Psoas muscle (tissue), 8 donors: ENCODE measurements around the gene TNF. TPM values are rescaled to one million over a fixed set of nuclear protein-coding genes. Genes with fewer than 3 reads are reported as not detected.

Experiments
- ATAC-seq, 4 donors: fragments of 200-7000 bp; cut with Tn5 transposase; one replicate each; pipeline ENCODE4 v1.9.1; 2020; ENCODE audit warnings: moderate library complexity in 3 of 4, mild to moderate bottlenecking in 2 of 4
- DNase-seq, 2 donors: peaks; one replicate each; pipeline ENCODE4 v3.0.0-alpha.2; 2020
- H3K27ac ChIP-seq: fragments of 200-600 bp; one replicate; pipeline ENCODE4 v1.8.0; 2022
- H3K27me3 ChIP-seq, 3 donors: fragments of 200-600 bp in 1 of 3; one replicate each; pipeline versions ENCODE4 v1.6.1 to v1.8.0; 2013 to 2022; ENCODE audit warnings: low read length in 2 of 3, mild to moderate bottlenecking in 2 of 3, moderate library complexity in 1 of 3; ENCODE audit not compliant: insufficient read depth in 3 of 3
- H3K36me3 ChIP-seq, 2 donors: fragments of 200-600 bp in 1 of 2; one replicate each; pipeline versions ENCODE4 v1.6.1 to v1.8.0; 2013 to 2022; ENCODE audit warnings: low read depth in 1 of 2, mild to moderate bottlenecking in 1 of 2, moderate library complexity in 1 of 2; ENCODE audit not compliant: insufficient read depth in 1 of 2
- H3K4me1 ChIP-seq: fragments of 200-600 bp; one replicate; pipeline ENCODE4 v1.8.0; 2022
- H3K4me3 ChIP-seq: fragments of 200-600 bp; one replicate; pipeline ENCODE4 v1.8.0; 2022; ENCODE audit warnings: mild to moderate bottlenecking
- H3K9me3 ChIP-seq: fragments of 200-600 bp; one replicate; pipeline ENCODE4 v1.8.0; 2022
- CTCF ChIP-seq: fragments of 200-600 bp; IDR thresholded peaks from one replicate; pipeline ENCODE4 v1.8.0; 2022; ENCODE audit warnings: antibody characterized with exemption
- WGBS, 3 donors: extraction: QIAGEN DNeasy Blood & Tissue Kit; methylation state at CpG; one replicate each; pipeline versions ENCODE4 v1.1.6 to v1.1.7; 2013; 5-methylcytosine and 5-hydroxymethylcytosine counted together
- intact Hi-C, 2 donors: fragments of 100-400 bp; cut with DNase I; formaldehyde crosslinking; loops; one replicate each; pipeline versions ENCODE4 v1.11.0 to v1.14.2; 2022
- polyA plus RNA-seq, 3 donors: library from polyadenylated mRNA; stranded (reverse); fragments of 200-250 nt; gene quantifications; one replicate each; pipeline ENCODE4 v1.2.3, GENCODE V29; 2013
- total RNA-seq, 4 donors: library from RNA; stranded (reverse); fragmentation: NEBNext Ultra II Directional in 2 of 4; extraction: Animal tissue kit (Norgen Biotek cat#: 25700) in 2 of 4; gene quantifications; one replicate each; pipeline versions ENCODE4 v1.2.1 to v1.2.4, GENCODE V29; 2021 to 2023
- donor health status: healthy with polysubstance abuse.
- donor health status: DM: no; HTN: no; CAD: no; lungs with moderate emphysema.
- donor health status: Bipolar disorder and iron deficiency.
- donor health status: healthy.
- donor health status: DM: yes; HTN: yes; CAD: no.
- donor health status: DM: no; HTN: no; CAD: no.
- donor health status: DM: no; HTN: no; CAD: no.
- donor health status: DM: yes; HTN: yes; CAD: no.

Gene TNF
- total and polyA plus RNA-seq, 7 donors: 0.09 to 0.81 (median 0.34) TPM; not detected in 2

- TF ChIP-seq CTCF: no peak
Measured at GRCh38 chr6:31567531-31568370, 7.6 kb upstream of the TNF start.

GRCh38 chr6:31568537-31568961 lies 6.8 kb upstream of the TNF start:
- Histone ChIP-seq H3K4me1 (no peaks in the 10 kb centered on the region), H3K27ac (no peak overlapping the region), H3K9me3 (no peaks in the 10 kb centered on the region), H3K36me3 (no peaks in the 10 kb centered on the region), H3K27me3 (peaks cover 0 to 2% (median 0%) of the 10 kb centered on the region in 3 donors), H3K4me3 (no peak overlapping the region)
- 72 to 77% (median 73%) methylated on average over 3 of the region's 3 CpGs for WGBS, 3 donors
- intact Hi-C loops: no loop called here
- DNase-seq: no peak
- TF ChIP-seq CTCF: no peak
- no peak for ATAC-seq

More at GRCh38 chr6:31567531-31568370, 7.6 kb upstream of the TNF start:
- intact Hi-C loops: no loop called here
- WGBS, 3 donors: 34 to 55% (median 40%) methylated on average over 7 to 9 of the region's 9 CpGs
- H3K9me3 ChIP-seq: no peaks in the 10 kb centered on the region
- ATAC-seq: no peak
- no peaks in the 10 kb centered on the region for H3K4me1 ChIP-seq
- H3K4me3 ChIP-seq: no peak overlapping the region
- H3K27ac ChIP-seq: no peak overlapping the region
- peaks cover 0 to 2% (median 0%) of the 10 kb centered on the region in 3 donors for H3K27me3 ChIP-seq
- DNase-seq: no peak
- H3K36me3 ChIP-seq: no peaks in the 10 kb centered on the region

GRCh38 chr6:31569861-31570536 lies 5.4 kb upstream of the TNF start:
- WGBS, 3 donors: 68 to 79% (median 75%) methylated on average over 1 of the region's 1 CpG
- no peak overlapping the region for H3K4me3 ChIP-seq
- H3K27me3 ChIP-seq: peaks cover 0 to 2% (median 0%) of the 10 kb centered on the region in 3 donors

More at GRCh38 chr6:31569861-31570536, 5.4 kb upstream of the TNF start:
- Histone ChIP-seq H3K4me1 (no peaks in the 10 kb centered on the region), H3K36me3 (no peaks in the 10 kb centered on the region), H3K27ac (no peak overlapping the region), H3K9me3 (no peaks in the 10 kb centered on the region)
- no peak for ATAC-seq
- intact Hi-C loops: no loop called here
- no peak for TF ChIP-seq CTCF
- no peak for DNase-seq
